ENCODE data around the gene SPON1.
"Not testable (repeated sequence)": the region's sequence is repeated elsewhere in the genome, so short reads cannot be mapped to it uniquely, and the experiment has no call there.

Gene SPON1

DNA sequence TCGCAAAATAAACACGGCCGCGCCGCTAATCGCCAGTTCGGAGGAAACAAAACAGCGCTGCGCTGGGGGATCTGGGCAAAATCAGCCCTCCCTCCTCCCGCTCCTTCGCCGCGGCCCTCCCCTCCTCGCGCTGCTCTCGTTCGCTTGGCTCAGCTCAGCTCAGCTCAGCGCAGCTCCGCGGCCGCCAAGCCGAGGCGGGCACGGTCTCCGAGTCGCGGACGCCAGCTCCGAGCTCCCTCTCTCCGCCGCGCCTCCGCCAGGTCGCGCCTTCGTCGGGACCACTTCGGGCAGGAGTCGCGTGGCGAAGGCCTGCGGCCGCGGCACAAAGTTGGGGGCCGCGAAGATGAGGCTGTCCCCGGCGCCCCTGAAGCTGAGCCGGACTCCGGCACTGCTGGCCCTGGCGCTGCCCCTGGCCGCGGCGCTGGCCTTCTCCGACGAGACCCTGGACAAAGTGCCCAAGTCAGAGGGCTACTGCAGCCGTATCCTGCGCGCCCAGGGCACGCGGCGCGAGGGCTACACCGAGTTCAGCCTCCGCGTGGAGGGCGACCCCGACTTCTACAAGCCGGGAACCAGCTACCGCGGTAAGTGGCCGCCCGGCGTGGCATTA is at the start of gene SPON1:
TSS of gene SPON1 (plus strand) at position 162 of the 607 bp plus-strand sequence. CDS start at position 344, 182 bp downstream.
- DNase-seq, result no peak

DNA sequence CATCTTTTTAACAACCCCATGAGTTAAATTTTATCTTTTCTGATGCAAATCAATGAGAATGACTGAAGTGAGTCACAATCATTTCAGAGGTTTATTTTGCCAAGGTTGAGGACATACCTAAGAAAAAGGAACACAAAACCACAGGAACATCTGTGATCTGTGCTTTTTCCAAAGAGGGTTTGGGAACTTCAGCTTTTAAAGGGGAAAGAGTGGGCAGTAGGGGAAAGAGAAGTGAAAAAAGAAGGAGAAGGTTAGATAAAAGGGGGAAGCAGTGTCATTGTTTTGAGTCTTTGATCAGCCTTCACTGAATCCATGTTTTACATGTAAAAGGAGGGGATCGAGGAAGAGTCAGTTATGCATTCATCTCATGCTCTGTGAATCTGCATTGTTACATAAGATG is 45.3 kb upstream of the SPON1 start:
- DNase-seq, result no peak

DNA sequence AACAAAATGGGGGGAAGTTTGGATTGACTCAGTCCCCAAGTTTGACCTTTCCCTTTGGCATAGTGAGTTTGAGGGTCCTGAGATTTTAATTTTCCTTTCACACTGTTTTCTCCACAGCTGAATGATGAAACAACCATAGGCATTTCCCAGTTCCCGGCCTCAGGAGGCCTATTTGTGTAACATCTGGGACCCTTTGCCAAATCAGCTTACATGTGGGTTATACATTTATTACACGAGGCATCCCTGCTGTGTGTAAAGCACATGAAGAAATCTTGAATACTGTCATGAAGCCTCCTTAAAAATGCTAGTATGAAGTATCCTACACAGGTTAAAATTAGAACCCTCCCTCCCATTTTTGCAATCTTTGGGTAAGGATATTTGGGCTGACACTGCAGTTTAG is 44.6 kb upstream of the SPON1 start:
- no peak for DNase-seq

DNA sequence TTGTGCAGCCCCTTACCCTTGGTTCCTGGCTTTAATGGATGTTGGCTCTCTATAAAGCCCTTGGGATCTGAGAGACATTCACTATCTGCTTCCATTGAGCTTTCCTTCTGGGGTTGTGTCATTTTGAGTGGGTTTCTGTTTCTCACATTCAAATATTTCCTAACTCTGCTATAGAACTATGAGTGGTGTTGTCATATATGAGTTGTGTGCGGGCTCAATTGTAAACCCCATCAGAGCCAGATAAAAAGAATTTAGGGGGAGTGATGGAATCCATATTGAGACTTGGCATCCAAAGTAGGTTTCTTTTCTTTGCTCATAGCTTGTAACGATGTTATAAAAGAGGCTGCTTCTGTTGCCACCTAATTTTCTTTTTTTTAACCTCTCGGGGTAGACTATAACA is 41.8 kb upstream of the SPON1 start:
- no peak for DNase-seq

DNA sequence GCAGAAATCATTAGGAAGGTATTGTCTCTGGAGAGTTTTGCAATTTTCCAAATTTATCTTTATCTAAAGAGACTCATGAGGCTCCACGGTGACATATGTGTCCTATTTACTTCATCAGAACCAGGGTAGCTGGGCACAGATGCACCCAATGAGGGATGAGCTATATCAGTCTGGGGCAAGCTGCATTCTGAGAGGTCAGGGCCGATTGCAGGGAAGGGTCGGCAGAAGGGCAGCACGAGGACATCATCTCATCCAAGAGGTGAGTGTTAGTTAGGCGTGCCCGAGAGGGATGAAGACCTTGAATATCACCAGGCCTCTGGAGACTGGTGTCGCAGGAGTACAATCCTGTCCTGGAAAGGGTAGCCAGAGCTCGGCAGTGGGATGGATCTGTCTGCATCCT is 41.0 kb upstream of the SPON1 start:
- DNase-seq, result no peak

DNA sequence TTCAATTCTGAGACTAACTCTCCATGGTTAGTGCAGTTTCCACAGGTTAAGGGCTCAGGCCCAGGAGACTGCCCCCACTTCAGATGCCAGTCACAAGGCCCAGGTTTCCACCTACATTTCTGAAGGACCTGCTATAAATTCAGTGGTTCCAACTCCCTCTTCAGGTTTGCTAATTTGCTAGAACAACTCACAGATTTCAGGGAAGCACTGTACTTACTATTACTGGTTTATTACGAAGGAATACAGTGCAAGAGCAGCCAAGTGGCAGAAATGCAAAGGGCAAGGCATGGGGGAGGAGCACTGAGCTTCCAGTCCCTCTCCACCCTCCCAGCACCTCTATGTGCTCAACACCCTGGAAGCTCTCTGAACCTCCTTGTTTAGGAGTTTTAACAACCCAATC is 39.3 kb upstream of the SPON1 start:
- no peak for DNase-seq

DNA sequence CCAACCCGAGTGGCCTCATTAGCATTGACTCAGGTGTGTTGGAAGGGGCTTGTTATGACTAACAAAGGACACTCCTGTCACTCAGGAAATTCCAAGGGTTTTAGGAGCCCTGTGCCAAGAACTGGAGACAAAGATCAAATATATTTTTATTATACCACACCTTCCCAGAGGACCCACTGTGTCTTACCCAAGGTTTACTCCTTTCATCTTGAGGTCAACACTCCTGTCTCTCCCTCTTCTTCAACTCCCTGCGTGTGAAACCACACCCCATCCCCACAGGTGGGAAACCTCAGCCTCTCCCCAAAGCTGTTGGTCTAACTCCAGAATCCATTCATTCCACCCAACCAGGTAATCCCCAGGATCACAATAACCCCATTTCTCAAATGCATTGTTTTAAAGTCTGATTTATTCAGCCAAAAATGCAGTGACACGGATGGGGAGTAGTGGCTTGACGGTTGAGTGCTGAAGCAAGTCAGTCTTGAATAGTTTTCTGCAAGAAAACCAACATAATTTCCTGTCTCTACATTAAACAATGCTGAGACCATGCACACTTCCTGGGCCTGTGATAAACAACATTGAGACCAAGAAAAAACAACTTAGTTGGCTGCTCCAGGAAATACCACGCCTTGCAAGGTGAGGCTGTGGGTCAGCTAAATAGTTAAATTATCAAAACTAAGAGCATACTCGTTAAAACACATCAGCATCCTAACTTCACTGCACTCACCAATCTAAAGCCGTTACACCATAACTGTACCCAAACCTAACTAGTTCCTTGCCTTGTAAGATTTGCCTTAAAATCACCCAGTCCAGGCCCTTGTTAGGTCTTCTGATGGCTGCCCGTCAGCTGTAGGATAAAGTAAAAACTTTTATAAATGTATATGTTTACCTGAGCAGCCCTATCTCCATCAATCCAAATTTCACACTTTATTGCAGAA is 38.5 kb upstream of the SPON1 start:
- no peak for DNase-seq

DNA sequence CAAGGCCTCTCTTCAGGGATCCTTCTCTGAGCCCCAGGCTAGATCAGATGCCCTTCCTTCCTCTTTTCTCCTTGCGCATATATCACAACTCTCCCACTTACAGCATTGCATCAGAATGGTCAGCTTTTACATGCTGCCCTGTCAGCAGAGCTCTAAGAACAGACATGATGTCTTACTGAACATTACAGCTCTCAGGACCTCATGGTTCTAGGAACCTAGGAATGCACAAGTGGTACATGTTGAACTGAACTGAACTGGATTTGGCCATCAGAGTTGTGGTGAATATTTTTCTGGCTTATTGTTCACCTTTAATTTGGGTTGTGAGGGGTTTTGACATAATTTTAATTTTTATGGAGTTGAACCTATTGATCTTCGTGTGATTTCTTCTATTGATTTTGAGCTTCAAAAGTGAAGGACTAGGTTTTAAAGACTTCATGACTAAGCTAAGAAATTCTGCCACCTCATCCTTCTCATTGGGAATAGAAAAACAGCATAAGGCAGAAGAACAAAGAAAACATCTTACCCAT is 37.7 kb upstream of the SPON1 start:
- no peak for DNase-seq

DNA sequence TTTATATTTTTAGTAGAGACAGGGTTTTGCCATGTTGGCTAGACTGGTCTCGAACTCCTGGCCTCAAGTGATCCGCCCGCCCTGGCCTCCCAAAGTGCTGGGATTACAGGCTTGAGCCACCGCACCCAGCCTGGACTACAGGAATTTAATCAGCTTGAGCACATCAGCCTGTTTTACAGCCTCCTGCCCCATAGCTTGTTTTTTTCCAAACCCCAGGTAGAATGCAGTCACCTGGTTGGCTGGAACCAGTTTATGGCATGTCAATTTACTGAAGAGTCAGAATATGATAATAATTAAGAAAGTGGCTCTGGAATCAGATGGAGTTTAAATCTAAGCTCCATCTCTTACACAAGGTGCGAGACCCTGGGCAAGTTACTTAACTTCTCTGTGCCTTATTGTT is 36.2 kb upstream of the SPON1 start:
- not testable (repeated sequence) for DNase-seq

DNA sequence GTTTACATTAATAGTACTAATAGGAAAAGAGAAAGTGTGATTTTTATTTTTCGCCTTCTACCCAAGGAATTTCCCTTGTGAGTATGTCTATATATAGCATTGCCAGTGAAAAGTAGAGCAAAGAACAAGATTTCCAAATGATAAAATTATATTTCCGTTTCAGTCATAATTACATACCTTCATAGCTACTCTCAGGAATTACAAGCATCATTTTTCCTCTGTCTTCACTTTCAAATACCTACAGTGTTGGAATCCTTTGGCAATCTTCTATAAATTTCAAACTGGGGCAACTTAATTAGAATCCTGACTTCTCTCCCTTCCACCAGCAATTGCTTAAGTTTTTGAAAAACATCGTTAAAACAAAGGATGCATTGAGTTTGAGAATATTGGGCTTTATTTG is 35.5 kb upstream of the SPON1 start:
- DNase-seq, result no peak

DNA sequence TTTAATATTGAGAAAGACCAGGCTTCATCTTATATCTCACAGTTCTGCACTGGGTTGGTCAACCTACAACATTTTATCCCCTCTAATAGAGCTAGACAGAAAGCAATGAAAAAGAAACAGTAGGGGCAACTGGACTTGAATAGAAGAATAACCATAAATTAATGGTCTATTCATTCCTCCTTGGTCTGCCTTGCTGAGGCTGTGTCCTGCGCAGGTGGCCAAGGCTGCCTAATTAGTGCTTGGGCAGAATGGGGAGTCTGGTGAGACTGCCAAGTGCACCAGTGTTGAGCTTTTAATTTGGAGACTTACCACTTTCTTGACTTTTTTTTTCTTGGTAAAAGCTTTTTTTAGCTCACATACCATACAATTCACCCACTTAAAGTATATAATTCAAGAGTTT is 35.0 kb upstream of the SPON1 start:
- DNase-seq, result no peak

DNA sequence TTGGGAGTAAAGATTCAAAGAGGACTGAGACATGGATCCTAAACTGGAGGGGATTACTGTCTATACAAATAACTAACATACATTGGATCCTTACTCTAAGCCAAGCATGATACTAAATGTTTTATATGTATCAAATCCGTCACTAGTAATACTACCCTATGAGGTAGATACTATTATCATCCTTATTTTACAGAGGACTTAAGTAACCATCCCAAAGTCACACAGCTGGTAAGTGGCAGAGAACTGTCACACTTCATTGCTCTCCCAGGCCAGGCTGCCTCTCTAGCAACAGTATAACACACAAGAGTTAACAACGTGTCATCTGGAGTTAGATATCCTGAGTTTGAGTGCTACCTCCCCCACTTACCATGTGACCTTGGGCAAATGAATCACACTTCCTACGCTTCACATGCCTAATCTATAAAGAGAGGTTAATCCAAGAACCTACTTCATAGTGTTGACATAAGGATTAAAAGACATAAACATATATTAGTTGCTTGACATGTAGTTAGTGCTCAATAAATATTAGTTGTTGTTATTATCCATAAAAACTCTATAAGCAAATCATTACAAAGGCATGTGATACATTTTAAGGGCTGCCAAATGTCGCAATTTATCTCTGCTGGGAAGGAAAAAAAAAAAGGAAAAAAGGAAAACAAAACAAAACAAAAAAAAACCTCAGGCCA is 33.8 kb upstream of the SPON1 start:
- peak; percentile 70 for DNase-seq

DNA sequence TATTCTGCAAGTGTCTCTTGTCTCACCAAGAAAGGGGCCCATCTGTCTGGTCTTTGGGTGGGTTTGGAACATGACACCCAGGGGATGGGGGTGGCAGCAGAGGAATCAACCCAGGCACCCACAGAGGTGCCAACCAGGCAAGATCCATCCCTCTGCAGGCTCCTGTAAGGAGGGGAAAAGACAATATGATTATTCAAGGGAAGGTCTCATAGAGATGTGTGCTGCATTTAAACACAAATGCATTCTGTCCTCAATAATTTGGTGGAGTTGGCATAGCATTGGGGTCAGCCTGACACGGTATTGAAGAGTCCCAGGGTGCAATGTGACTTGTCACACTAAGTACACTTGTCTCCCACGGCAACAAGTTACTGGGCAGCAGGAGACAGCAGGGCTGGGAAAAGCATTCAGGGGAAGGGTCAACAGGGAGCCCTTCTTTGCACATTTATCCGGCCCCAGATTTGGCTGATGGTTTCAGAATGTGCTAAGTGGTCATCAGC is 33.1 kb upstream of the SPON1 start:
- DNase-seq, result no peak

DNA sequence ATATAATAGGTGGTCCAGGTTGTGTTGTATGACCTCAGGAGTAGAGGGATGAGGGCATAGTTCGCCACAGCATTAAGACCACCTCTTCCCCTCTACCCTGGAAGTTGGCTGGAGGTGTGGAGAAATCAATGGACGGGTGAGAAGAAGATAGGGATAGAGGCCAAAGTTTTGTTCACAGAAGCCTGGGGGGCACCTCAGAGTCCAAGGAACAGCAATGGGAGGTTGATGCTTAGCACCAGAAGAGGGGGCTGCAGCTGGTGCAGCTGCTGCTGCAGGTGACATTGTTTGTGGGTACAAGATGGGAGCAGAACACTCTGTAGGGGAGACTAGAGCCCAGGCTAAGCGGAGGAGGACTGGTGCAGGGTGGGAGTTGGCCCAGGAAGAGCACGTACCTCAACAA is 31.2 kb upstream of the SPON1 start:
- DNase-seq, result no peak

DNA sequence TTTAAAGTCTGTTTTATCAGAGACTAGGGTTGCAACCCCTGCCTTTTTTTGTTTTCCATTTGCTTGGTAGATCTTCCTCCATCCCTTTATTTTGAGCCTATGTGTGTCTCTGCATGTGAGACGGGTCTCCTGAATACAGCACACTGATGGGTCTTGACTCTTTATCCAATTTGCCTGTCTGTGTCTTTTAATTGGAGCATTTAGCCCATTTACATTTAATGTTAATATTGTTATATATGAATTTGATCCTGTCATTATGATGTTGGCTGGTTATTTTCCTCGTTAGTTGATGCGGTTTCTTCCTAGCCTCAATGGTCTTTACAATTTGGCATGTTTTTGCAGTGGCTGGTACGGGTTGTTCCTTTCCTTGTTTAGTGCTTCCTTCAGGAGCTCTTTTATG is 25.4 kb upstream of the SPON1 start:
- DNase-seq, result not testable (repeated sequence)

DNA sequence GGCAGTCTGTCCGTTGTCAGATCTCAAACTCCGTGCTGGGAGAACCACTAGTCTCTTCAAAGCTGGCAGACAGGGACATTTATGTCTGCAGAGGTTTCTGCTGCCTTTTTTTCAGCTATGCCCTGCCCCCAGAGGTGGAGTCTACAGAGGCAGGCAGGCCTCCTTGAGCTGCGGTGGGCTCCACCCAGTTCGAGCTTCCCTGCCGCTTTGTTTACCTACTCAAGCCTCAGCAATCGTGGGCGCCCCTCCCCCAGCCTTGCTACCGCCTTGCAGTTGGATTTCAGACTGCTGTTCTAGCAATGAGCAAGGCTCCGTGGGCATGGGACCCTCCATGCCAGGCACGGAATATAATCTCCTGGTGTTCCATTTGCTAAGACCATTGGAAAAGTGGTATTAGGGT is 23.7 kb upstream of the SPON1 start:
- not testable (repeated sequence) for DNase-seq

DNA sequence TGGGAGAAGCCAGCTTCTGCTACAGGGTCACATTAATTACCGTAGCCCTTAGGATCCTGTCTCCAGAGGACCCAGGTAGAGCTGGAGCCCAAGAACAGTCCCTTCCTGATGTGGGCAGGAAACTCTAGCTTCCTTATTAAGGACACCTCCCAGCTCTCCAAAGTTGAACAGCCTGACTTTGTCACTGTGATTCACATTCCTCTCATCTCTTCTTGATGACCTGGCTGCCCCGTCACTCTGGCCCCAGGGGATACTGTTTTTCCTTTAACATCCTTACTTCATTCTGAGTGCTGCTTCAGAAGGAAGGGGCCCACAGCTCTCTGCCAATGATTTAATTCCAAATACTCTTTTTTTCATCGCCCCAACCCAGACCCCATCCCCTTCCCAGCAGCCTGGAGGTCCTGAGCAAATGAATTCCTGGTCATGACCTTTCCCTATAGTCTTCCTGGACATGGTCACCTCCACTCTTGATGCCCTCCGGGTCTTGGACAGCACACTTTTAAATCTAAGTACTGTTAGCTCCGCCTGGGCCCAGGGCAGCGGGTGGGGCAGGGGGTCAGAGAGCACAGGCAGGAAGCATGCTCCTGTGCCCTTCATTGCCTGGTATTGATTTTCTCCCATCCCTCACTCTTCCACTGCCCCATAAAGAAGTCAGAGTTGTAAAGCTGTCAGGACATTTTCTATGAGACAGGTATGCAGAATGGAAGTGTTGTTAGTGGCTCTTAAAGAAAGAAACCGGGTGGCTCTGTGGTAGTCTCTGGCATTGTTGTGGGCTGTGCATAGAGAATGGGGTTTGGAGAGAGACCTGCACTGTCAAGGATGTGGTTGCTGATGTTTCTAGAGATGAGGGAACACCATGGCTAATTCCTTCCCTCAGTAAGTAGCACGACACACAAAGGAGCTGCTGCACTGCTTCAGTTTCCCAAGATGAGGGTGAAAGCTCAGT is 22.3 kb upstream of the SPON1 start:
- no peak for DNase-seq

DNA sequence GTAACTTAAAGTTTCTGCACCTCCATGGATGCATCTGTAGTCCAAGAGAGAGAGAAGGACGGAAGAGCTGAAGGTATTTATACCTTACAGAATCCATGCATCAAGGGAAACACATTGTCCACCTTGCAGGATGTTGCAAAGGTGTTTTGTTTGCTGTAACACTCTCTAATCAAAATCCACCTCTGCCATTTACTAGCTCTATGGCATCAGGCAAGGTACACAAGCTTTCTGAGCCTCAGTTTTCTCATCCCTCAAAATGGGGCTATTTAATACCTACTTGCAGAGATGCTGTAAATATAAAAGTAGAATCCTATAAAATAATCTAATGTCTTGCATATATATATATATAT is 21.6 kb upstream of the SPON1 start:
- DNase-seq, result no peak

DNA sequence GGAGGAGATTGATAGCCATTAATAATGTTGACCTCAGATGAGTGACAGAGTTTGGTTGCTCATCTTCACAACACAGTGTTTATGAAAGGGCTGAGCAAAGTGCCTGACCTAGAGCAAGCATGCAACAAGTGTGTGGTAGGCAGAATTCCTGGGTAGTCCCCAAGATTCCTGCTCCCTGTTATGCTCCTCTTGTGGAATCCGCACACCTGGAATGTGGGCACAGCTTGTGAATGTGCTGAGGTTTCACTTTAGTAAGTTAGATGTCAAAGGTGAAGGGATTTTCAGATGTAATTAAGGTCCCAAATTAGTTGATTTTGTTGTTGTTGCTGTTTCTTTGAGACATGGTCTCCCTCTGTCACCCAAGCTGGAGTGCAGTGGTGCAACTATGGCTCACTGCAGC is 20.7 kb upstream of the SPON1 start:
- no peak for DNase-seq

DNA sequence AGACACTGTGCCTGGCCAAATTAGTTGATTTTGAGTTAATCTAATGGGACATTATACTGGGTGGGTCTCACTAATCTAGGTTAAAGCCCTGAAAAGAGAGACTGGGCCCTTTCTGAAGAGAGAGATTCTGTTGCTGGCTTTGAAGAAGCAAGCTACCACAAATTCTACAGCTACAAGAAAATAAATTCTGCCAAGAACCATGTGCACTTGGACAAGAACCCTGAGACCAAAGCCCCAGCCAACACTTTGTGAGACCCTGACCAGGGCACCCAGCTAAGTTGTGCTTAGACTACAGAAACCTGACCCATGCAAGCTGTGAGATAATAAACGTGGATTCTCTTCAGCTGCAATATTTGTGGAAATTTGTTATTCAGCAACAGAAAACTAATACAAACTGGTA is 20.1 kb upstream of the SPON1 start:
- DNase-seq, result no peak

DNA sequence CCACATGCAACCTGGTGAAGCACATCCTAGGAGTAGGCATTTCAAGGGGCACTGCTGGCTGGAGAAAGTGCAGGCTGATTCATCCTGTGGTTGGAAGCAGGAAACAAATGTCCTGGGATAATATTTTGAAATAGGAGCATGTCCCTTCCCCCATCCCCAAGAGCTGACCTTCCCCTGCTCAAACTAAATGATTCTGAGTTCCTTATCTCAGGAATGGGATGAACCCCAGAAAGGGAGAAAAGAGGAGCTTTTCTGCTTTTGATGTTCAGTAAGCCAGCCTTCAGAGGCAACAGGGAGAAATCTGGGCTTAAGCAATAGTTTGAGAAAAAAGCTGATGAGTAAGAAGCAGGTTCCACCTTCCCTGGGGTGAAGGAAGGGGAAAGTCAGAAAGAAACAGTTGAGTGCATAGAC is 19.5 kb upstream of the SPON1 start:
- no peak for DNase-seq

DNA sequence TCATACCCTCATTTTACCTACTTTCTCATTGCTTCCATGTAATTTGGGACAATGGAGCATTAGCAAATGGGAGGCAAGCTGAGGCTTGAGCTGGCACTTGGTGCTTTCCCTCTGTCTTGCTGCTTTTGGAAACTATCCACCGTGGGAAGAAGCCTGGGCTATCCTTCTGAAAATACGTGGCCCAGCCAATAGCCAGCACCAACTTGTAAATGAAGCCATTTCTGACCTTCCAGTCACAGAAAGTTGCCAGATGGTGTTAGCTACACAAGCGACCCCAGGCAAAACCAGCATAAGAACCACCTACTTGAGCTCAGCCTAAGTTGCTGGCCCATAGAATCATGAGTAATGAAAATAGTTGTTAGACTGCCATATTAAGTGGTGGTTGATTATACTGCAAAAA is 18.5 kb upstream of the SPON1 start:
- DNase-seq, result no peak

Data from NCI-H2029 treated with DMSO at 0.1 percent for 48 hours (cell line).